Posterior vena cava (tissue), 2 donors: ENCODE results near the gene KIF6. TPM values are rescaled to one million over a fixed set of nuclear protein-coding genes. Genes with fewer than 3 reads are reported as not detected.

Experiments used
- DNase-seq: peaks from one replicate; pipeline ENCODE4 v3.0.0-alpha.2; 2020; ENCODE audit warnings: low spot score
- intact Hi-C, 2 donors: fragments of 100-400 bp; cut with DNase I; formaldehyde crosslinking; loops; one replicate each; pipeline versions ENCODE4 v1.14.1 to v1.14.2; 2022 to 2023
- total RNA-seq, 2 donors: library from RNA; stranded (reverse); fragmentation: NEBNext Ultra II Directional; extraction: Animal tissue kit (Norgen Biotek cat#: 25700); gene quantifications; one replicate each; pipeline ENCODE4 v1.2.1, GENCODE V29; 2021
- donor health status: DM: yes; HTN: yes; CAD: no.
- donor health status: DM: yes; HTN: yes; CAD: no.

Gene KIF6
- total RNA-seq, 2 donors from 2014 or later = 0.14 to 0.46 TPM

- DNase-seq = no peak
- intact Hi-C loops = no loop called here
Measured at GRCh38 chr6:39617026-39617425, 108.2 kb downstream of the KIF6 start.

GRCh38 chr6:39615622-39616021 lies 109.6 kb downstream of the KIF6 start:
- no peak for DNase-seq
- intact Hi-C loops = no loop called here

- DNase-seq = no peak
- intact Hi-C loops = no loop called here
Measured at GRCh38 chr6:39614393-39614950, 110.7 kb downstream of the KIF6 start.

GRCh38 chr6:39610221-39610620 lies 115.0 kb downstream of the KIF6 start:
- DNase-seq = no peak

GRCh38 chr6:39608652-39609345 lies 116.4 kb downstream of the KIF6 start:
- no peak for DNase-seq
- intact Hi-C loops = no loop called here

More at GRCh38 chr6:39610221-39610620, 115.0 kb downstream of the KIF6 start:
- intact Hi-C loops = no loop called here

- DNase-seq = no peak
- intact Hi-C loops = no loop called here
Measured at GRCh38 chr6:39602601-39603519, 122.3 kb downstream of the KIF6 start.

GRCh38 chr6:39599973-39600372 lies 125.2 kb downstream of the KIF6 start:
- intact Hi-C loops = no loop called here

GRCh38 chr6:39599341-39599740 lies 125.9 kb downstream of the KIF6 start:
- DNase-seq = no peak
- intact Hi-C loops = no loop called here

More at GRCh38 chr6:39599973-39600372, 125.2 kb downstream of the KIF6 start:
- no peak for DNase-seq

GRCh38 chr6:39594285-39594684 lies 130.9 kb downstream of the KIF6 start:
- intact Hi-C loops = no loop called here
- no peak for DNase-seq

- intact Hi-C loops = no loop called here
- DNase-seq = no peak
Measured at GRCh38 chr6:39593646-39594045, 131.6 kb downstream of the KIF6 start.

GRCh38 chr6:39590871-39591393 lies 134.3 kb downstream of the KIF6 start:
- DNase-seq = no peak
- intact Hi-C loops = no loop called here

GRCh38 chr6:39587080-39587479 lies 138.1 kb downstream of the KIF6 start:
- no peak for DNase-seq
- intact Hi-C loops = no loop called here

- no peak for DNase-seq
Measured at GRCh38 chr6:39585641-39586040, 139.6 kb downstream of the KIF6 start.

GRCh38 chr6:39577446-39578165 lies 147.6 kb downstream of the KIF6 start:
- DNase-seq = no peak
- intact Hi-C loops = no loop called here

More at GRCh38 chr6:39585641-39586040, 139.6 kb downstream of the KIF6 start:
- intact Hi-C loops = no loop called here

- DNase-seq = no peak
- intact Hi-C loops = no loop called here
Measured at GRCh38 chr6:39576556-39577303, 148.5 kb downstream of the KIF6 start.

- DNase-seq = no peak
- intact Hi-C loops = no loop called here
Measured at GRCh38 chr6:39574991-39575390, 150.2 kb downstream of the KIF6 start.

GRCh38 chr6:39573541-39573940 lies 151.7 kb downstream of the KIF6 start:
- intact Hi-C loops = no loop called here
- no peak for DNase-seq

- DNase-seq = no peak
- intact Hi-C loops = no loop called here
Measured at GRCh38 chr6:39572661-39573340, 152.4 kb downstream of the KIF6 start.
